BE2C (cell line): ENCODE results near the gene UBQLNL.
A peak's percentile ranks its signal among the peaks of the same experiment; 100 is the strongest.

Experiments used
- DNase-seq: peaks from one replicate; pipeline ENCODE4 v3.0.0-alpha.2; 2020
- H3K27me3 ChIP-seq: fragments of 250-450 bp; sonication (Bioruptor Pico); 2 replicates; pipeline ENCODE4 v1.5.1; 2020; ENCODE audit warnings: mild to moderate bottlenecking
- H3K36me3 ChIP-seq: fragments of 250-450 bp; sonication (Bioruptor Pico); 2 replicates; pipeline ENCODE4 v1.5.1; 2020; ENCODE audit warnings: mild to moderate bottlenecking
- H3K4me1 ChIP-seq: fragments of 250-450 bp; sonication (Bioruptor Pico); 2 replicates; pipeline ENCODE4 v1.5.1; 2020
- H3K4me3 ChIP-seq: 2 replicates; pipeline ENCODE4 v1.5.1; 2011; ENCODE audit warnings: low read depth, low read length
- H3K9me3 ChIP-seq: fragments of 250-450 bp; sonication (Bioruptor Pico); 2 replicates; pipeline ENCODE4 v1.5.1; 2020
- CTCF ChIP-seq: IDR thresholded peaks from 2 replicates; pipeline ENCODE4 v1.5.1; 2012; ENCODE audit warnings: mild to moderate bottlenecking, low read depth, low read length

UBQLNL gene

GRCh38 chr11:5488798-5489399 lies 27.6 kb downstream of the UBQLNL start:
- no peak for DNase-seq
- H3K9me3 ChIP-seq = no peaks in the 10 kb centered on the region
- no peak for TF ChIP-seq CTCF
- no peaks in the 10 kb centered on the region for H3K27me3 ChIP-seq
- no peaks in the 10 kb centered on the region for H3K36me3 ChIP-seq
- H3K4me1 ChIP-seq = no peaks in the 10 kb centered on the region
- no peak overlapping the region for H3K4me3 ChIP-seq

GRCh38 chr11:5488385-5488784 lies 28.1 kb downstream of the UBQLNL start, which contains the start of gene OR52D1:
Gene OR52D1, plus strand, starts transcription at chr11:5488685. Its CDS starts 22 bp downstream, at chr11:5488707.
- H3K27me3 ChIP-seq = no peaks in the 10 kb centered on the region
- no peak for DNase-seq
- no peak for TF ChIP-seq CTCF
- no peak within 1 kb of the TSS for H3K4me3 ChIP-seq
- H3K36me3 ChIP-seq = no peaks in the 10 kb centered on the region
- no peaks in the 10 kb centered on the region for H3K4me1 ChIP-seq
- no peaks in the 10 kb centered on the region for H3K9me3 ChIP-seq

GRCh38 chr11:5486421-5486820 lies 30.1 kb downstream of the UBQLNL start:
- no peak for TF ChIP-seq CTCF
- Histone ChIP-seq H3K36me3 (no peaks in the 10 kb centered on the region), H3K27me3 (no peaks in the 10 kb centered on the region), H3K4me3 (no peak overlapping the region), H3K4me1 (no peaks in the 10 kb centered on the region), H3K9me3 (no peaks in the 10 kb centered on the region)
- no peak for DNase-seq

GRCh38 chr11:5486003-5486402 lies 30.5 kb downstream of the UBQLNL start:
- Histone ChIP-seq H3K4me1 (no peaks in the 10 kb centered on the region), H3K36me3 (no peaks in the 10 kb centered on the region), H3K9me3 (no peaks in the 10 kb centered on the region), H3K4me3 (no peak overlapping the region), H3K27me3 (no peaks in the 10 kb centered on the region)
- DNase-seq = no peak
- TF ChIP-seq CTCF = no peak

- peak; percentile 65 for TF ChIP-seq CTCF
- no peaks in the 10 kb centered on the region for H3K9me3 ChIP-seq
- H3K4me3 ChIP-seq = no peak overlapping the region
- peak; percentile 15 for DNase-seq
- no peaks in the 10 kb centered on the region for H3K27me3 ChIP-seq
- H3K36me3 ChIP-seq = no peaks in the 10 kb centered on the region
- no peaks in the 10 kb centered on the region for H3K4me1 ChIP-seq
Observed at GRCh38 chr11:5476186-5476819, 40.2 kb downstream of the UBQLNL start.

- Histone ChIP-seq H3K27me3 (no peaks in the 10 kb centered on the region), H3K4me1 (no peaks in the 10 kb centered on the region), H3K36me3 (no peaks in the 10 kb centered on the region), H3K4me3 (no peak overlapping the region), H3K9me3 (no peaks in the 10 kb centered on the region)
- DNase-seq = no peak
- no peak for TF ChIP-seq CTCF
Observed at GRCh38 chr11:5473921-5474320, 42.6 kb downstream of the UBQLNL start.
